SH-SY5Y (cell line): Measurements from ENCODE around the gene NPM1.

Experiments
- GATA2 ChIP-seq: IDR thresholded peaks from 2 replicates; pipeline ENCODE4 v1.6.1; 2011; ENCODE audit warnings: mild to moderate bottlenecking, low read depth, low read length
- GATA3 ChIP-seq: IDR thresholded peaks from 2 replicates; pipeline ENCODE4 v1.6.1; 2011; ENCODE audit warnings: low read depth, mild to moderate bottlenecking, low read length, moderate library complexity

DNA sequence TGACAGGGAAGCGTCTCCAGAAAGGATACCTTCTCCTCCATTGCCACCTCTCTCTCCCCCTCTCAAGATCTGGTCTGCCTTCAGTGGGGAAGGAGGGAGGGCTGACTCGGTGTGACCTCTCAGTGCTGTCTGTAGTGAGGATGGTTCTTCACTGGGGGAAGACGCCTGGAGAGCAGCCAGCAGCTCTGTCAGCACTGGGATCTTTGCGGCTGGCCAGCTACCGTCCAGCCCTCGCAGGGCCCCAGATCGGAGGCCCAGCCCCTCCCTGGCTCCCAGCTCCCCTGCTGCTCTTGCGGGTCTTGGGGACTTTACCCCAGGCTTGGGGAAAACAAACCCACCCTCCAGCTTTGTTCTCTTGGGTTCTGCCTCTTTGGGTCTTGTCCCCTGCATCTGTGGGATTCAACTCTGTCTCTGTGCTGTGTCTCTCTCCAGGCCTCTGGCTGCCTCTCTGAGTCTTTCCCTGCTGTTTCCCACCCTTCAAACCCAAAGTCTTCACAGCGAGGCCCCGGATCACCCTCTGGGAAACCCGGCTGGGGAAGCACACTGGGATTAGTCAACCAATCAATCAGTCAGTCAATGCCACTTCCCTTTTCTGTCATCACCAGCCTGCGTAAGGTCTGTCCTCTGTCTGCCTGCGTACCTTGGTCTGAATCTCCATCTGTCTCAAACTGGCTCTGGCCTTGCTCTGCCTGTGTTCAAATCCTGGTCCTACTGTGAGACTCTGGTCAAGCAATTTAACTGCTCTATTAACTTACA, 54.8 kb downstream of the NPM1 start:
- TF ChIP-seq GATA2 (no peak), GATA3 (no peak)
